Keratinocyte (primary cell): ENCODE measurements around the gene NUP35. TPM values are rescaled to one million over a fixed set of nuclear protein-coding genes. Genes with fewer than 3 reads are reported as not detected.
"Not testable (repeated sequence)": the region's sequence is repeated elsewhere in the genome, so short reads cannot be mapped to it uniquely, and the experiment has no call there.

ENCODE experiments used
- DNase-seq: peaks from one replicate; pipeline ENCODE4 v3.0.0-alpha.2; 2011; ENCODE audit warnings: low read depth, missing footprints, low spot score
- FAIRE-seq: peaks from 2 replicates; lab custom pipeline; 2011; peaks lifted over from hg19 to GRCh38; lab: Jason Lieb, UNC
- H2AFZ ChIP-seq: 2 replicates; pipeline ENCODE4 v1.6.0; 2012; ENCODE audit warnings: low read length, control low read depth, inconsistent platforms; ENCODE audit not compliant: control insufficient read depth
- H3K27ac ChIP-seq: 2 replicates; pipeline ENCODE4 v1.5.1; 2011; ENCODE audit warnings: low read length; ENCODE audit not compliant: control insufficient read depth, insufficient read depth
- H3K27me3 ChIP-seq: 3 replicates; pipeline ENCODE4 v1.6.0; 2011; ENCODE audit warnings: low read length; ENCODE audit not compliant: control insufficient read depth, insufficient read depth; ENCODE audit errors: extremely low read depth
- H3K36me3 ChIP-seq, 2 experiments: 2 replicates in 1 of 2; 3 replicates in 1 of 2; pipeline ENCODE4 v1.5.1; 2011; ENCODE audit warnings: low read length in 2 of 2, mild to moderate bottlenecking in 1 of 2; ENCODE audit not compliant: control insufficient read depth in 2 of 2, insufficient read depth in 2 of 2; ENCODE audit errors: extremely low read depth in 1 of 2
- H3K4me1 ChIP-seq: 3 replicates; pipeline ENCODE4 v1.5.1; 2011; ENCODE audit warnings: low read length; ENCODE audit not compliant: control insufficient read depth, insufficient read depth; ENCODE audit errors: extremely low read depth
- H3K4me2 ChIP-seq: 3 replicates; pipeline ENCODE4 v1.6.0; 2011; ENCODE audit warnings: low read depth, low read length; ENCODE audit not compliant: control insufficient read depth, insufficient read depth; ENCODE audit errors: extremely low read depth
- H3K4me3 ChIP-seq, 3 experiments: fragments of 200-600 bp in 1 of 3; sonication (generic) in 1 of 3; 2 replicates in 2 of 3; 3 replicates in 1 of 3; pipeline ENCODE4 v1.5.1; 2011 to 2016; ENCODE audit warnings: low read length in 3 of 3, mild to moderate bottlenecking in 3 of 3, control low read depth in 2 of 3, inconsistent platforms in 1 of 3, low read depth in 1 of 3, mixed read lengths in 1 of 3, mixed run types in 1 of 3, moderate library complexity in 1 of 3; ENCODE audit not compliant: control insufficient read depth in 2 of 3, insufficient read depth in 2 of 3; ENCODE audit errors: extremely low read depth in 1 of 3
- H3K79me2 ChIP-seq: 2 replicates; pipeline ENCODE4 v1.6.0; 2012; ENCODE audit warnings: low read length; ENCODE audit not compliant: control insufficient read depth, insufficient read depth
- H3K9ac ChIP-seq: 3 replicates; pipeline ENCODE4 v1.6.0; 2011; ENCODE audit warnings: low read length; ENCODE audit not compliant: control insufficient read depth, insufficient read depth; ENCODE audit errors: extremely low read depth
- H3K9me1 ChIP-seq: 3 replicates; pipeline ENCODE4 v1.6.0; 2011; ENCODE audit warnings: low read length; ENCODE audit not compliant: control insufficient read depth, insufficient read depth; ENCODE audit errors: extremely low read depth
- H3K9me3 ChIP-seq: 2 replicates; pipeline ENCODE4 v1.5.1; 2012; ENCODE audit warnings: low read depth, low read length; ENCODE audit not compliant: control insufficient read depth
- H4K20me1 ChIP-seq: 3 replicates; pipeline ENCODE4 v1.6.0; 2011; ENCODE audit warnings: low read length; ENCODE audit not compliant: control insufficient read depth, insufficient read depth; ENCODE audit errors: extremely low read depth
- CTCF ChIP-seq, 3 experiments: IDR thresholded peaks in 1 of 3; conservative IDR thresholded peaks in 1 of 3; optimal IDR thresholded peaks in 1 of 3; 2 replicates in 2 of 3; 3 replicates in 1 of 3; pipeline versions ENCODE3 to v1.5.1; 2011; ENCODE audit warnings: low read length in 3 of 3, mild to moderate bottlenecking in 3 of 3, moderate library complexity in 2 of 3, control low read depth in 1 of 3, inconsistent platforms in 1 of 3; ENCODE audit not compliant: insufficient read depth in 2 of 3; ENCODE audit errors: extremely low read depth in 1 of 3
- EZH2 ChIP-seq: IDR thresholded peaks from one replicate; pipeline ENCODE4 v1.6.1; 2012; ENCODE audit warnings: inconsistent platforms, mild to moderate bottlenecking, low read length, moderate library complexity
- dilution Hi-C: fragments of 300-500 bp; cut with MboI; formaldehyde crosslinking; loops from one replicate; pipeline ENCODE4 v1.7.0; 2020; ENCODE audit warnings: low sequenced_read_pairs; ENCODE audit not compliant: extremely low pct_ligation_motif_present
- polyA plus RNA-seq, 5 experiments: library from polyadenylated mRNA; depleted of rRNA in 3 of 5; stranded (reverse) in 3 of 5; stranded (forward) in 1 of 5; unstranded in 1 of 5; fragments of >200 nt; gene quantifications; 1 replicate in 1 of 5; 2 replicates in 3 of 5; 3 replicates in 1 of 5; pipeline versions ENCODE4 v1.2.1 to v1.2.3, GENCODE V29; 2011 to 2012; ENCODE audit warnings: missing spikeins in 2 of 5, low read depth in 1 of 5, low replicate concordance in 1 of 5

The NUP35 gene
- polyA plus RNA-seq, 1 donor (not counting 4 experiments of a cell fraction or from before 2014, with no cell fraction given): 22.6 TPM

GRCh38 chr2:183148955-183149354 is 24.7 kb downstream of the NUP35 start:
- DNase-seq: no peak

GRCh38 chr2:183149489-183149888 is 25.2 kb downstream of the NUP35 start:
- Histone ChIP-seq H3K9me3 (no peaks in the 10 kb centered on the region), H3K27me3 (no peaks in the 10 kb centered on the region), H3K4me1 (no peaks in the 10 kb centered on the region), H2AFZ (no peak overlapping the region), H3K9ac (no peak overlapping the region), H3K9me1 (no peaks in the 10 kb centered on the region), H4K20me1 (no peaks in the 10 kb centered on the region), H3K27ac (no peak overlapping the region), H3K4me3 (no peak overlapping the region), H3K79me2 (peaks cover 14% of the 10 kb centered on the region), H3K4me2 (no peak overlapping the region), H3K36me3 (peaks cover 0 to 4% of the 10 kb centered on the region in 2 experiments)
- DNase-seq: no peak
- TF ChIP-seq EZH2 (no peak), CTCF (optimal IDR thresholded peaks at IDR 0.05 in 1 of 3, IDR thresholded peaks at IDR 0.05 in 1 of 3, conservative IDR thresholded peaks at IDR 0.05 in 1 of 3; ENCODE audit: extremely low read depth in 1 of 3, insufficient read depth in 2 of 3, low read length in 3 of 3) (no peak)
- dilution Hi-C loops: no loop called here
- FAIRE-seq: no peak

More at GRCh38 chr2:183148955-183149354, 24.7 kb downstream of the NUP35 start:
- Histone ChIP-seq H3K36me3 (peaks cover 0 to 10% of the 10 kb centered on the region in 2 experiments), H3K27me3 (no peaks in the 10 kb centered on the region), H3K4me2 (no peak overlapping the region), H2AFZ (no peak overlapping the region), H3K9me3 (no peaks in the 10 kb centered on the region), H3K9me1 (no peaks in the 10 kb centered on the region), H4K20me1 (no peaks in the 10 kb centered on the region), H3K4me1 (no peaks in the 10 kb centered on the region), H3K27ac (no peak overlapping the region), H3K9ac (no peak overlapping the region), H3K79me2 (peaks cover 16% of the 10 kb centered on the region), H3K4me3 (no peak overlapping the region)
- no peak for FAIRE-seq
- TF ChIP-seq EZH2 (no peak), CTCF (optimal IDR thresholded peaks at IDR 0.05 in 1 of 3, IDR thresholded peaks at IDR 0.05 in 1 of 3, conservative IDR thresholded peaks at IDR 0.05 in 1 of 3; ENCODE audit: extremely low read depth in 1 of 3, insufficient read depth in 2 of 3, low read length in 3 of 3) (no peak)
- dilution Hi-C loops: no loop called here

- H3K79me2 ChIP-seq, H3K36me3 ChIP-seq, H3K27me3 ChIP-seq, H3K4me3 ChIP-seq, H3K9ac ChIP-seq, H3K9me1 ChIP-seq, FAIRE-seq, H2AFZ ChIP-seq, dilution Hi-C loops, H3K4me1 ChIP-seq, DNase-seq, H4K20me1 ChIP-seq, H3K27ac ChIP-seq, H3K4me2 ChIP-seq, H3K9me3 ChIP-seq: not testable (repeated sequence)
Measured at GRCh38 chr2:183152280-183152679, 28.0 kb downstream of the NUP35 start.
